Measurements from ENCODE around the gene SLC12A5.
A peak's percentile ranks its signal among the peaks of the same experiment; 100 is the strongest.

SLC12A5 gene

DNA sequence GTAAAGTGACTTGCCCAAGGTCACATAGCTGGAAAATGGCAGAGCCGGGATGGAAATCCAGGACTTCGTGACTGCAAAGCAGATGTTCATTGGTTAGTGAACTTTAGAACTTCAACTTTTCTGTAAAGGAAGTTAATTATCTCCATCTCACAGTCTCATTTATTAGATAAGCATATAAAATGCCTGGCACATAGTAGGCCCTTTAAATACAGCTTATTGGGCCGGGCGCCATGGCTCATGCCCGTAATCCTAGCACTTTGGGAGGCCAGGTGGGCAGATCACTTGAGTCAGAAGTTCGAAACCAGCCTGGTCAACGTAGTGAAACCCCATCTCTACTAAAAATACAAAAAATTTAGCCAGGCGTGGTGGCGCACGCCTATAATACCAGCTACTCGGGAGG lies 22.1 kb upstream of the SLC12A5 start:
- Histone ChIP-seq H3K27ac (replicated peaks; ENCODE audit: low read length) (no peak overlapping the region), H2BK15ac (ENCODE audit: low read length) (no peak overlapping the region), H2BK5ac (ENCODE audit: low read length) (no peak overlapping the region), H3K23ac (ENCODE audit: low read depth, low read length, poor library complexity) (no peak overlapping the region), H3K4me3 (ENCODE audit: low read length in 2 of 2) (no peak overlapping the region), H3K18ac (ENCODE audit: low read length) (no peak overlapping the region), H2AK5ac (ENCODE audit: low read depth, low read length) (no peak overlapping the region), H3K79me1 (ENCODE audit: low read depth, low read length) (no peaks in the 10 kb centered on the region), H2BK12ac (ENCODE audit: low read length) (no peak overlapping the region), H2BK120ac (ENCODE audit: low read depth, low read length) (no peak overlapping the region), H3K9me3 (replicated peaks in 1 of 2; ENCODE audit: control insufficient read depth in 2 of 2, insufficient read depth in 1 of 2, low read depth in 1 of 2, low read length in 2 of 2) (peaks cover 0 to 5% of the 10 kb centered on the region in 2 donors), H3K36me3 (replicated peaks in 1 of 2; ENCODE audit: control insufficient read depth in 2 of 2, insufficient read depth in 2 of 2, low read length in 2 of 2) (no peaks in the 10 kb centered on the region), H3K27me3 (ENCODE audit: control insufficient read depth in 3 of 3, insufficient read depth in 3 of 3, low read depth in 1 of 3, low read length in 3 of 3) (peaks cover 0 to 4% (median 0%) of the 10 kb centered on the region in 3 experiments), H3K4ac (ENCODE audit: low read length) (no peak overlapping the region), H4K8ac (ENCODE audit: low read depth, low read length) (no peak overlapping the region), H4K91ac (ENCODE audit: low read depth, low read length, poor library complexity) (no peak overlapping the region), H3K4me2 (ENCODE audit: insufficient read depth, low read length, poor library complexity, severe bottlenecking) (no peak overlapping the region), H3K14ac (ENCODE audit: low read length) (no peak overlapping the region), H3K4me1 (ENCODE audit: control insufficient read depth in 2 of 2, insufficient read depth in 1 of 2, low read depth in 1 of 2, low read length in 2 of 2) (peaks cover 6 to 7% of the 10 kb centered on the region in 2 donors), H3K9ac (ENCODE audit: low read depth, low read length, poor library complexity) (no peak overlapping the region), H2AFZ (ENCODE audit: low read length) (no peak overlapping the region)
- DNase-seq (ENCODE audit: low spot score) = no peak
- no CpG with 5 or more reads among the region's 11 CpGs for WGBS, 2 donors (ENCODE audit: extremely low coverage in 2 of 2, insufficient read length in 2 of 2, insufficient replicate concordance in 1 of 2)

DNA sequence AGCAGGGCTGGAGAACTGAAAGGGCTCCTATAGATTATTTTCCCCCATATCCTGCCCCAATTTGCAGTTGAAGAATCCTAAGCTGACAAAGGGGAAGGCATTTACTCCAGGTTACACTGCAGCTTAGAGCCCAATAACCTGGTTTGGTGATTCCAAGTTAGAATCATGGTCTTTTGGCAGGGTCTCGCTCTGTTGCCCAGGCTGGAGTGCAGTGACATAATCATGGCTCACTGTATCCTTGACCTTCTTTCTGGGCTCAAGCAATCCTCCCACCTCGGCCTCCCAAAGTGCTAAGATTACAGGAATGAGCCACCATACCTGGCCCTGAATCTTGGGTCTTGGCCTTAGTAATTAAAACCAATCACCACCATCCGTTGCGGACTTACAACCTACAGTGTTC lies 21.3 kb upstream of the SLC12A5 start:
- no CpG with 5 or more reads among the region's 4 CpGs for WGBS, 2 donors (ENCODE audit: extremely low coverage in 2 of 2, insufficient read length in 2 of 2, insufficient replicate concordance in 1 of 2)
- Histone ChIP-seq H2AFZ (ENCODE audit: low read length) (no peak overlapping the region), H4K8ac (ENCODE audit: low read depth, low read length) (no peak overlapping the region), H4K91ac (ENCODE audit: low read depth, low read length, poor library complexity) (no peak overlapping the region), H3K9me3 (replicated peaks in 1 of 2; ENCODE audit: control insufficient read depth in 2 of 2, insufficient read depth in 1 of 2, low read depth in 1 of 2, low read length in 2 of 2) (peaks cover 0 to 5% of the 10 kb centered on the region in 2 donors), H3K18ac (ENCODE audit: low read length) (no peak overlapping the region), H3K14ac (ENCODE audit: low read length) (no peak overlapping the region), H3K79me1 (ENCODE audit: low read depth, low read length) (no peaks in the 10 kb centered on the region), H2BK12ac (ENCODE audit: low read length) (no peak overlapping the region), H3K4me2 (ENCODE audit: insufficient read depth, low read length, poor library complexity, severe bottlenecking) (no peak overlapping the region), H3K4me1 (ENCODE audit: control insufficient read depth in 2 of 2, insufficient read depth in 1 of 2, low read depth in 1 of 2, low read length in 2 of 2) (peaks cover 6 to 7% of the 10 kb centered on the region in 2 donors), H2BK5ac (ENCODE audit: low read length) (no peak overlapping the region), H2AK5ac (ENCODE audit: low read depth, low read length) (no peak overlapping the region), H2BK15ac (ENCODE audit: low read length) (no peak overlapping the region), H3K4me3 (ENCODE audit: low read length in 2 of 2) (no peak overlapping the region), H3K9ac (ENCODE audit: low read depth, low read length, poor library complexity) (no peak overlapping the region), H3K27ac (replicated peaks; ENCODE audit: low read length) (no peak overlapping the region), H3K23ac (ENCODE audit: low read depth, low read length, poor library complexity) (no peak overlapping the region), H3K27me3 (ENCODE audit: control insufficient read depth in 3 of 3, insufficient read depth in 3 of 3, low read depth in 1 of 3, low read length in 3 of 3) (peaks cover 0 to 7% (median 0%) of the 10 kb centered on the region in 3 experiments), H2BK120ac (ENCODE audit: low read depth, low read length) (no peak overlapping the region), H3K36me3 (replicated peaks in 1 of 2; ENCODE audit: control insufficient read depth in 2 of 2, insufficient read depth in 2 of 2, low read length in 2 of 2) (no peaks in the 10 kb centered on the region), H3K4ac (ENCODE audit: low read length) (no peak overlapping the region)
- DNase-seq (ENCODE audit: low spot score) = no peak

DNA sequence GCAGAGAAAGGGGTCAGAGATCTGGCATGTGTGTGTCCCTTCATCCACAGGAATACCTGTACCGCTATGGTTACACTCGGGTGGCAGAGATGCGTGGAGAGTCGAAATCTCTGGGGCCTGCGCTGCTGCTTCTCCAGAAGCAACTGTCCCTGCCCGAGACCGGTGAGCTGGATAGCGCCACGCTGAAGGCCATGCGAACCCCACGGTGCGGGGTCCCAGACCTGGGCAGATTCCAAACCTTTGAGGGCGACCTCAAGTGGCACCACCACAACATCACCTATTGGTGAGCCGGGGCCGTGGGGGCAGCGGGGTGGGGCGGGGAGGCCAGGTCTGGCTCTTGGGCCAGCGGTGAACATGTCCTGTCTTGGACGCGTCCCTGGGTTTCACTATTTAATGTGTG lies 19.2 kb upstream of the SLC12A5 start:
- no peak overlapping the region for H4K91ac ChIP-seq (ENCODE audit: low read depth, low read length, poor library complexity)
- H3K79me1 ChIP-seq (ENCODE audit: low read depth, low read length) = peaks cover 1% of the 10 kb centered on the region
- DNase-seq (ENCODE audit: low spot score) = no peak
- H2BK5ac ChIP-seq (ENCODE audit: low read length) = no peak overlapping the region
- H4K8ac ChIP-seq (ENCODE audit: low read depth, low read length) = no peak overlapping the region
- no peak overlapping the region for H3K4me3 ChIP-seq (ENCODE audit: low read length in 2 of 2)
- H3K27me3 ChIP-seq (ENCODE audit: control insufficient read depth in 3 of 3, insufficient read depth in 3 of 3, low read depth in 1 of 3, low read length in 3 of 3) = peaks cover 0 to 25% (median 6%) of the 10 kb centered on the region in 3 experiments
- no peak overlapping the region for H2BK15ac ChIP-seq (ENCODE audit: low read length)
- no peak overlapping the region for H3K23ac ChIP-seq (ENCODE audit: low read depth, low read length, poor library complexity)
- H3K4ac ChIP-seq (ENCODE audit: low read length) = no peak overlapping the region
- peaks cover 0 to 5% of the 10 kb centered on the region in 2 donors for H3K9me3 ChIP-seq (replicated peaks in 1 of 2; ENCODE audit: control insufficient read depth in 2 of 2, insufficient read depth in 1 of 2, low read depth in 1 of 2, low read length in 2 of 2)
- no CpG with 5 or more reads among the region's 20 CpGs for WGBS, 2 donors (ENCODE audit: extremely low coverage in 2 of 2, insufficient read length in 2 of 2, insufficient replicate concordance in 1 of 2)
- H3K14ac ChIP-seq (ENCODE audit: low read length) = no peak overlapping the region
- no peak overlapping the region for H3K18ac ChIP-seq (ENCODE audit: low read length)
- H2AK5ac ChIP-seq (ENCODE audit: low read depth, low read length) = no peak overlapping the region
- no peak overlapping the region for H3K9ac ChIP-seq (ENCODE audit: low read depth, low read length, poor library complexity)
- H3K4me1 ChIP-seq (ENCODE audit: control insufficient read depth in 2 of 2, insufficient read depth in 1 of 2, low read depth in 1 of 2, low read length in 2 of 2) = peaks cover 6 to 10% of the 10 kb centered on the region in 2 donors
- no peak overlapping the region for H2BK12ac ChIP-seq (ENCODE audit: low read length)
- H2AFZ ChIP-seq (ENCODE audit: low read length) = no peak overlapping the region
- no peaks in the 10 kb centered on the region for H3K36me3 ChIP-seq (replicated peaks in 1 of 2; ENCODE audit: control insufficient read depth in 2 of 2, insufficient read depth in 2 of 2, low read length in 2 of 2)
- no peak overlapping the region for H3K27ac ChIP-seq (replicated peaks; ENCODE audit: low read length)
- H3K4me2 ChIP-seq (ENCODE audit: insufficient read depth, low read length, poor library complexity, severe bottlenecking) = no peak overlapping the region
- H2BK120ac ChIP-seq (ENCODE audit: low read depth, low read length) = no peak overlapping the region

DNA sequence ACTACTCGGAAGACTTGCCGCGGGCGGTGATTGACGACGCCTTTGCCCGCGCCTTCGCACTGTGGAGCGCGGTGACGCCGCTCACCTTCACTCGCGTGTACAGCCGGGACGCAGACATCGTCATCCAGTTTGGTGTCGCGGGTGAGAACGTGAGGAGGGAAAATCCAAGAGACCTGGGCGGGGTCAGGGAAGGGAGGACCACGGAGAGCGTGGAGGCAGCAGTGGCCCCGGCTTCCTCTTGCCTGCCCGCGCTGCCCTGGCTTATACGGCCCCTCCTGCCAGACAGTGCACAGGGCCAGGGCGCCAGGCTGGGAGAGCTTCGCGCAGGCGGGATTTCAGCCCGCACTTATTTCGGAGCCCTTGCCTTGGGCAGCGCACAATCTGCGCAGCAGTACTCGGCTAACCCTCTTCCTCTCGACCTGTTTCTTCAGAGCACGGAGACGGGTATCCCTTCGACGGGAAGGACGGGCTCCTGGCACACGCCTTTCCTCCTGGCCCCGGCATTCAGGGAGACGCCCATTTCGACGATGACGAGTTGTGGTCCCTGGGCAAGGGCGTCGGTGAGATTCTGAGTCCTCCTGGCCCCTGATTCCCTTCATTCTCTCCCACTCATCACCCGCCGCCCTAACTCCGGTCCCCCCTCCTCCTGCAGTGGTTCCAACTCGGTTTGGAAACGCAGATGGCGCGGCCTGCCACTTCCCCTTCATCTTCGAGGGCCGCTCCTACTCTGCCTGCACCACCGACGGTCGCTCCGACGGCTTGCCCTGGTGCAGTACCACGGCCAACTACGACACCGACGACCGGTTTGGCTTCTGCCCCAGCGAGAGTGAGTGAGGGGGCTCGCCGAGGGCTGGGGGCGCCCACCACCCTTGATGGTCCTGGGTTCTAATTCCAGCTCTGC lies 18.3 kb upstream of the SLC12A5 start:
- Histone ChIP-seq H4K91ac (ENCODE audit: low read depth, low read length, poor library complexity) (no peak overlapping the region), H2BK120ac (ENCODE audit: low read depth, low read length) (peak overlapping the region; percentile 42), H3K14ac (ENCODE audit: low read length) (peak overlapping the region; percentile 77), H4K8ac (ENCODE audit: low read depth, low read length) (no peak overlapping the region), H3K18ac (ENCODE audit: low read length) (peak overlapping the region; percentile 57), H3K79me1 (ENCODE audit: low read depth, low read length) (peaks cover 1% of the 10 kb centered on the region), H3K4ac (ENCODE audit: low read length) (peak overlapping the region; percentile 23), H2BK12ac (ENCODE audit: low read length) (peak overlapping the region; percentile 34), H2BK15ac (ENCODE audit: low read length) (peak overlapping the region; percentile 49), H2AFZ (ENCODE audit: low read length) (no peak overlapping the region), H3K23ac (ENCODE audit: low read depth, low read length, poor library complexity) (peak overlapping the region; percentile 90), H3K9me3 (replicated peaks in 1 of 2; ENCODE audit: control insufficient read depth in 2 of 2, insufficient read depth in 1 of 2, low read depth in 1 of 2, low read length in 2 of 2) (peaks cover 0 to 5% of the 10 kb centered on the region in 2 donors), H3K27me3 (ENCODE audit: control insufficient read depth in 3 of 3, insufficient read depth in 3 of 3, low read depth in 1 of 3, low read length in 3 of 3) (peaks cover 0 to 25% (median 6%) of the 10 kb centered on the region in 3 experiments), H3K27ac (replicated peaks; ENCODE audit: low read length) (no peak overlapping the region), H3K4me3 (ENCODE audit: low read length in 2 of 2) (no peak overlapping the region), H3K36me3 (replicated peaks in 1 of 2; ENCODE audit: control insufficient read depth in 2 of 2, insufficient read depth in 2 of 2, low read length in 2 of 2) (no peaks in the 10 kb centered on the region), H3K4me1 (ENCODE audit: control insufficient read depth in 2 of 2, insufficient read depth in 1 of 2, low read depth in 1 of 2, low read length in 2 of 2) (peaks cover 6 to 10% of the 10 kb centered on the region in 2 donors), H2BK5ac (ENCODE audit: low read length) (peak overlapping the region; percentile 73), H3K9ac (ENCODE audit: low read depth, low read length, poor library complexity) (no peak overlapping the region), H2AK5ac (ENCODE audit: low read depth, low read length) (peak overlapping the region; percentile 37), H3K4me2 (ENCODE audit: insufficient read depth, low read length, poor library complexity, severe bottlenecking) (no peak overlapping the region)
- DNase-seq (ENCODE audit: low spot score) = no peak
- no CpG with 5 or more reads among the region's 74 CpGs for WGBS, 2 donors (ENCODE audit: extremely low coverage in 2 of 2, insufficient read length in 2 of 2, insufficient replicate concordance in 1 of 2)
